D721Med (cell line): ENCODE results near the gene TRIM50.
"Not testable (repeated sequence)": the region's sequence is repeated elsewhere in the genome, so short reads cannot be mapped to it uniquely, and the experiment has no call there.

Source experiments
- DNase-seq: peaks from one replicate; pipeline ENCODE4 v3.0.0; 2011; ENCODE audit warnings: low spot score; ENCODE audit not compliant: insufficient read length
- FAIRE-seq: peaks from 2 replicates; lab custom pipeline; 2011; peaks lifted over from hg19 to GRCh38; lab: Jason Lieb, UNC
- CTCF ChIP-seq: IDR thresholded peaks from 2 replicates; pipeline ENCODE4 v1.5.1; 2012; ENCODE audit warnings: mild to moderate bottlenecking, control low read depth; ENCODE audit not compliant: insufficient read depth; ENCODE audit errors: missing control alignments

The TRIM50 gene

DNA sequence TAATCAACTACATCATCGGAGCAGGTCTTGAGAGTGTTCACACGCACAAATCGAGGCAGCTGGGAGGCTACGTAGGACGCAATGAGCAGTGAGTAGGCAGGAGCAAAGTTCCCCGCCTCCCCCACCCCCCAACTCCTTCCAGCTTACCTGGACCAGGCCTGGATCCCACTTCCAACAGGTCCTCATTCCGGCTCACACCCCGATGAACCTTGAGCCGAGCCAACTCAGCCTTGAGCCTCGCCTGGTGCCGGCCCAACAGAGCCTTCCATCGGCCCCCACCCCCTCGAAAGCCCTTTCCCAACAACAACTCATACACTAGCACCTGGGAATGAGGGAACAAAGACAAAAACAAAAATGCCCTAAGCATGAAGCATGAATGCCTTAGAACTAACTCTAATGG, 20.4 kb downstream of the TRIM50 start:
- DNase-seq (no peak), FAIRE-seq (no peak)
- no peak for TF ChIP-seq CTCF

- not testable (repeated sequence) for DNase-seq, FAIRE-seq
These were observed 23.1 kb downstream of the TRIM50 start for GRCh38 chr7:73304612-73305387.

DNA sequence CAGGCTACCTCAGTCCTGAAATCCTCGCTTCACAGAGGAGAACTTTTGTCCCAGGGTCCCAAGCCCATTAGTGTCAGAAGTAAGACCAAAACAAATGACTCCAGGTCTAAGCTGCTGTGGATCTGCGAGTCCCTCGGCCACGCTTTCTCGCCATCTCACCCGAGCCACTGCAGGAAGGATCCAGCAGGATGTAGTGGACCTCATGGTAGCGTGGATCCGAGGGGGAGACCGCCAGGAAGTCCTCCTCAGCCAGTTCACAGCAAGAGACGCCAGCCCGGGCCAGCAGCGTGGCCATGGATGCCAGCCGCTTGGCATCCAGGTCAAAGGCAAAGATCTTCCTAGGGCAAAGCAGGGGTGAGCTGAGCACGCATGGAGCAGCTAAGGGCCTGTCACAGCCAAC, 23.8 kb downstream of the TRIM50 start:
- TF ChIP-seq CTCF: no peak
- FAIRE-seq (no peak), DNase-seq (no peak)

- no peak for FAIRE-seq
- no peak for DNase-seq
- TF ChIP-seq CTCF: no peak
These were observed 24.3 kb downstream of the TRIM50 start for GRCh38 chr7:73303546-73303945.

DNA sequence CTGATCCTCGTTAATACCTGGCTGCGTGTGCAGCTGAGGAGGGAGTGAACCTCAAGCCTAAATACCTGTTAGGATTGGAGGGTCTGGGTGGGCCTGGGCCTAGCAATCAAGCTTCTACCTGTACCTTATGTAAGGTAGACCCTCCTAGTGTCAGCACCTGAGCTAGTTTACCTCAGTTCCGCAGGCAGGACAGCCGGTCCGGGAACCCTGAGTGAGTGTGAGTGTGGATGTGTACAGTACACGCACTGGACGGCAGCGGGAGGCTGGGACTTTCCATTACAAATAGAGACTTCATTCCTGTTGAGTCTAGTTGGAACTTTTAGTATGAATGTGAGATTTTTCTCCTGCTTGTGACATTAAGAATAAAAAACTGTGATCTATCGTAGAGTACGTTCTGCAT, 25.0 kb downstream of the TRIM50 start:
- not testable (repeated sequence) for DNase-seq, FAIRE-seq

DNA sequence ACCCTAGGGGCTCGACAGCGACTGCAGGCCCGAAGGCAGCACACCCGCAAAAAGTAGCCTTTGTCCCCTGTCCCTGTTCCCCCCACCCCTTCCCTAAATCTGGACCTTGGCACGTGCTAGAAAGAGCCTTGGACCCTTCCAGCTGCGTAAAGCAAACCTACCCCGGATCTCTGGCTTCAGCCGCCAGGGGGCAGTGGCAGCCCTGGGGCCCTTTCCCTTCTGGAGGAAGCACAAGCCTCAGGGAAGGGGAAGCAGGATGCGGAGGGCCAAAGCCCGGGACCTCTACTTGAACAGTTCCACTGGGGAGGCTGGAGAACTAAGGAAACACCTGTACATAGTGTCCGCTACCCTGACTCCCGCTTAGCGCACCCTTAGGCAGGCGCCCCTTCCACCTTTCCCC, 26.8 kb downstream of the TRIM50 start:
- FAIRE-seq: not testable (repeated sequence)

GRCh38 chr7:73299812-73300211, 28.1 kb downstream of the TRIM50 start:
- FAIRE-seq, DNase-seq: not testable (repeated sequence)

More for the DNA sequence above, 26.8 kb downstream of the TRIM50 start:
- DNase-seq: not testable (repeated sequence)

GRCh38 chr7:73297706-73298105, 30.2 kb downstream of the TRIM50 start:
- not testable (repeated sequence) for DNase-seq, FAIRE-seq

- DNase-seq, FAIRE-seq: not testable (repeated sequence)
These were observed 30.6 kb downstream of the TRIM50 start for GRCh38 chr7:73297235-73297634.

DNA sequence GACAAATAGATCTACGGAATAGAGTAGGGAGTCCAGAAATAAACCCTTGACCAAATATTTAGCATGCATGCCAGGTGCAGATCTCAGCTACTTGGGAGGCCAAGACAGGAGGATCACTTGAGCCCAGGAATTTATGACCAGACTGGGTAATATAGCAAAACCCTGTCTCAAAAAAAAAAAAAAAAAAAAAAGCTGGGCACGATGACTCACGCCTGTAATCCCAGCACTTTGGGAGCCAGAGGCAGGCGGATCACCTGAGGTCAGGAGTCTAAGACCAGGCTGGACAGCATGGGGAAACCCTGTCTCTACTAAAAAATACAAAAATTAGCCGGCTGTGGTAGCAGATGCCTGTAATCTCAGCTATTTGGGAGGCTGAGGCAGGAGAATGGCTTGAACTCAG, 50.7 kb downstream of the TRIM50 start:
- not testable (repeated sequence) for DNase-seq, FAIRE-seq

- DNase-seq, FAIRE-seq: not testable (repeated sequence)
These were observed 60.1 kb downstream of the TRIM50 start for GRCh38 chr7:73267813-73268212.

- not testable (repeated sequence) for FAIRE-seq, DNase-seq
These were observed 61.0 kb downstream of the TRIM50 start for GRCh38 chr7:73266719-73267368.
